Kidney epithelial cell (primary cell): Measurements from ENCODE around the gene RUBCNL. TPM values are rescaled to one million over a fixed set of nuclear protein-coding genes. Genes with fewer than 3 reads are reported as not detected.
A peak's percentile ranks its signal among the peaks of the same experiment; 100 is the strongest.

ENCODE experiments used
- DNase-seq: peaks from one replicate; pipeline ENCODE4 v3.0.0-alpha.2; 2010; ENCODE audit warnings: low read depth
- H3K27me3 ChIP-seq: 2 replicates; pipeline ENCODE4 v1.6.0; 2011; ENCODE audit warnings: low read length; ENCODE audit not compliant: control insufficient read depth, insufficient read depth
- H3K36me3 ChIP-seq: 2 replicates; pipeline ENCODE4 v1.5.1; 2011; ENCODE audit warnings: low read length; ENCODE audit not compliant: control insufficient read depth, insufficient read depth
- H3K4me3 ChIP-seq: 2 replicates; pipeline ENCODE4 v1.5.1; 2011; ENCODE audit warnings: low read depth, mild to moderate bottlenecking, control low read depth, low read length
- total RNA-seq: library from RNA; depleted of rRNA; stranded (reverse); fragments of >200 nt; gene quantifications from 2 replicates; pipeline ENCODE4 v1.2.3, GENCODE V29; 2015
- TF ChIP-seq, protein P1 (sequence below): IDR thresholded peaks from 2 replicates; pipeline ENCODE4 v1.5.1; 2011; ENCODE audit warnings: mild to moderate bottlenecking, moderate library complexity, low read length, control low read depth, inconsistent platforms; ENCODE audit not compliant: insufficient read depth, poor library complexity, severe bottlenecking

Gene RUBCNL
- total RNA-seq, 1 donor from 2014 or later: 1.8 TPM

DNA sequence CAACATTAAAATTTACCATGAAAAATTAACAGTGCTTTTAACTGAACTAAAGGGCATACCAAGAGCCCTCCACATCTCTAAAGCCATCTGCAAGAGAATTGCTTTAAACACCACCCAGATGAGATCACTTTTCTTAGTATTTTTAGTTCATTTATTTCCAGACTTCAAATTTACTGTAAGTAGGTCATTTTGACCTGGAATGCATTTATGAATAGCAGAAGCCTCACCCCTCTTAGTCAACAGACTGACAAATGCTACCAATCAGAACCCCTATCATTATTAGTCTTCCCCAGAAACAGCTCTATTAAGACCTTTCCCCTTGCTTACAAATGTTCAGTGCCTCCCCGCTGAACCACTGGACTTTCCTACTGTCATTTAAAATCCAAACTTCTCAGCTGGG lies 27.3 kb downstream of the RUBCNL start:
- Histone ChIP-seq H3K4me3 (no peak overlapping the region), H3K27me3 (no peaks in the 10 kb centered on the region), H3K36me3 (no peaks in the 10 kb centered on the region)
- TF ChIP-seq, protein P1, sequence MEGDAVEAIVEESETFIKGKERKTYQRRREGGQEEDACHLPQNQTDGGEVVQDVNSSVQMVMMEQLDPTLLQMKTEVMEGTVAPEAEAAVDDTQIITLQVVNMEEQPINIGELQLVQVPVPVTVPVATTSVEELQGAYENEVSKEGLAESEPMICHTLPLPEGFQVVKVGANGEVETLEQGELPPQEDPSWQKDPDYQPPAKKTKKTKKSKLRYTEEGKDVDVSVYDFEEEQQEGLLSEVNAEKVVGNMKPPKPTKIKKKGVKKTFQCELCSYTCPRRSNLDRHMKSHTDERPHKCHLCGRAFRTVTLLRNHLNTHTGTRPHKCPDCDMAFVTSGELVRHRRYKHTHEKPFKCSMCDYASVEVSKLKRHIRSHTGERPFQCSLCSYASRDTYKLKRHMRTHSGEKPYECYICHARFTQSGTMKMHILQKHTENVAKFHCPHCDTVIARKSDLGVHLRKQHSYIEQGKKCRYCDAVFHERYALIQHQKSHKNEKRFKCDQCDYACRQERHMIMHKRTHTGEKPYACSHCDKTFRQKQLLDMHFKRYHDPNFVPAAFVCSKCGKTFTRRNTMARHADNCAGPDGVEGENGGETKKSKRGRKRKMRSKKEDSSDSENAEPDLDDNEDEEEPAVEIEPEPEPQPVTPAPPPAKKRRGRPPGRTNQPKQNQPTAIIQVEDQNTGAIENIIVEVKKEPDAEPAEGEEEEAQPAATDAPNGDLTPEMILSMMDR: no peak
- DNase-seq: no peak

DNA sequence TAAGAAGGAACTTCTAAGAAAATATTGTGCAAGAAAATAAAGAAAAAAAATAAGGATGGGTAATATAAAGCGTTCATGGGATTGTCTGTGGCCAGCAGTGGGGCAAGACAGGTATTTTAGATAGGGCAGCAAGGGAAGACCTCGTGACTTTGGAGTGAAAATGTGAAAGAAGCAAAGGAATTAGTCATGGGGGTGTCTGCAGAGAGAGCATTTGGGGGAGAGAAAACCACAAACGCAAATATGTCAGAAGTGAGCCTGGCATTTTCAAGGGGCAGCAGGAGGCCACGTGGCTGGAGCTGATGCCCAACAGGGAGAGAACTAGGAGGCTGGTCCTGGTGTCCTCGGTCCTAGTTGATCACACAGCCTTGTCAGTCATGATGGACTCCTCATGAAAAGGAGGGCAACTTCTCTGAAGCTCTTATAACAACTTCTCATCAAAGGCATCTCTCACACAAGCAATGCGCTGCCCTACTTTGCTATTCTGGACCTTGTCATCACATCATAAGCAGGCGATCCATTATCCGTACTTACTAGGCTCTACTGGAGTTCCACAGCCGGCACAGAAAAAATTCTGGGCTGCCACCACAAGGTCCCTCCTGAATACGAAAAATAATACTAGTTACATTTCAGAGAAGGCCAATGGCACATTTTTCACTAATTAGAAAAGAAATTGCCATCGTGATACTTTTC lies 31.0 kb downstream of the RUBCNL start:
- TF ChIP-seq, protein P1: no peak
- Histone ChIP-seq H3K4me3 (no peak overlapping the region), H3K27me3 (no peaks in the 10 kb centered on the region), H3K36me3 (no peaks in the 10 kb centered on the region)
- no peak for DNase-seq

DNA sequence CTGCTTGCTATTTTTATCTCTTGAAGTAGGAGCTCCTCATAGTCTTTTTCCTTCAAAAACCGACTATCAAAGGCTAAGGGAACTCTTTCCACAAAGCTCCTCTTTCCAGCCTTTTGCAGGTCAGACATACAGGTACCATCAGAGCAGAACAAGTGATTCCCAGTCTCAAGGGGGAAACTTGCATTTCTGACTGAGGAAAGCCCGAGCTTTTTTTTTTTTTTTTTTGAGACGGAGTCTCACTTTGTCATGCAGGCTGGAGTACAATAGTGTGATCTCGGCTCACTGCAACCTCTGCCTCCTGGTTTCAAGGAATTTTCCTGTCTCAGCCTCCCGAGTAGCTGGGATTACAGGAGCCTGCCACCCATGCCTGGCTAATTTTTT lies 32.0 kb downstream of the RUBCNL start:
- no peak overlapping the region for H3K4me3 ChIP-seq
- H3K27me3 ChIP-seq: no peaks in the 10 kb centered on the region
- DNase-seq: no peak
- no peaks in the 10 kb centered on the region for H3K36me3 ChIP-seq
- TF ChIP-seq, protein P1: no peak

DNA sequence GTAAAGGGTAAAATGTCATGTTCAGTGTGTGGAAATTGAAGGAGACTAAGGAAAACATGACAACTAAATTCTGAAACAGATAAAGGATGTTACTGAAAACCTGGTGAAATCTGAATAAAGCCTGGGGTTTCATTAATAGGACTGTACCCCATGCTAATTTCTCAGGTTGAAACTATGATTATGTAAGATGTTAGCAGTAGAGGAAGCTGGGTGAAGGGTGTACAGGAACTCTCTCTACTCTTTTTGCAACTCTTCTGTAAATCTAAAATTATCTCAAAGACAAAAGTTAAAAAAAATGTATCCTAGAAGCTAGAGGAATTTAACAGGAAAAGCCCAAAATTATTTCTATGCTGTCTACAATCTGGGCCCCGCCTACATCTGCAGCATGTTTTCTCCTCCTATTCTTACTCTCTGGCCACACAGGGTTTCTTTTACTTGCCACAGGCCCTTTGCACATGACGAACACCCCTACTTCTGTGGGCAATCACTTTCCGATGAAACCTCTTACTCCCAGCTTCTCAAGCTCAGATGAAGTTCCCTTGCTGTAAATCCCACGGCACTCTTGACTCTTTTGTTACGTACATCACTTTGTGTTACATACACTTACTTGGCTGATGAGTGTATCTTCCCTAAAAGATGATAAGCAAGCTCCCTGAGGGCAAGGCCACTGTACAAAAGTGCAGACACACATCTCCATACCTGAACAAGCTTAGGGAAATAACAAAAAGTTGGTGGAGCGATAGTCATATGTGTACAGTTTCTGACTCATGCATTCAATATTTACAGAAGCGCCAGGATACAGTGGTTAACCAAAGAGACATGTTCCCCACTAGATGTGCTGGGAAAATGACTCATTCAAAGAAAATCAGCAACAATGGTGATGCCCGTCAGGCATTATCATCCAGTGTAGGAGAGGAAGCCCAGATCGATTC lies 32.6 kb downstream of the RUBCNL start:
- peak; percentile 94 for DNase-seq
- Histone ChIP-seq H3K4me3 (no peak overlapping the region), H3K27me3 (no peaks in the 10 kb centered on the region), H3K36me3 (no peaks in the 10 kb centered on the region)
- TF ChIP-seq, protein P1: no peak

DNA sequence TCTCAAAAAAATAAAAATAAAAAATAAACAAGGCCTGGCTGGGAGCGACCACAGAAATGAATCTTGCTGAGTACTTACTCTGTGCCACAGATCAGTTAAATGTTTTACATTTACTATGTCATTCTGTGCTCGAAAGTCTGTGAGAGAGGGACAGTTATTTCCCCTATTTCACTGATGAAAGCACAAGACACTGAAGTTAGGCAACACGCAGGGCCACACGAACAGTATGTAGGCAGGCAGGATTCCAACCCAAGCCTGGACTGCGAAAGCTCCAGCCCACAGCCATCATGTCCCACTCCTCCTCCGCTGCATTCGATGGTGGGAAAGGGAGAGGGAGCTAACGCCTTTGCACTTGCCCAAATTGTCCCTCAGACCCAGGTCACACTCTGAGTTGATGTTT lies 34.2 kb downstream of the RUBCNL start:
- H3K4me3 ChIP-seq: no peak overlapping the region
- TF ChIP-seq, protein P1: no peak
- H3K27me3 ChIP-seq: no peaks in the 10 kb centered on the region
- DNase-seq: no peak
- H3K36me3 ChIP-seq: no peaks in the 10 kb centered on the region
